ENCODE measurements around the gene POLR1G. TPM values are rescaled to one million over a fixed set of nuclear protein-coding genes. Genes with fewer than 3 reads are reported as not detected.
A peak's percentile ranks its signal among the peaks of the same experiment; 100 is the strongest.

The POLR1G gene
- total and polyA plus RNA-seq, 9 of the 15 experiments (the other 6 are each of a cell fraction or from before 2014, with no cell fraction given) = 3.0 to 50.1 (median 27.4) TPM

DNA sequence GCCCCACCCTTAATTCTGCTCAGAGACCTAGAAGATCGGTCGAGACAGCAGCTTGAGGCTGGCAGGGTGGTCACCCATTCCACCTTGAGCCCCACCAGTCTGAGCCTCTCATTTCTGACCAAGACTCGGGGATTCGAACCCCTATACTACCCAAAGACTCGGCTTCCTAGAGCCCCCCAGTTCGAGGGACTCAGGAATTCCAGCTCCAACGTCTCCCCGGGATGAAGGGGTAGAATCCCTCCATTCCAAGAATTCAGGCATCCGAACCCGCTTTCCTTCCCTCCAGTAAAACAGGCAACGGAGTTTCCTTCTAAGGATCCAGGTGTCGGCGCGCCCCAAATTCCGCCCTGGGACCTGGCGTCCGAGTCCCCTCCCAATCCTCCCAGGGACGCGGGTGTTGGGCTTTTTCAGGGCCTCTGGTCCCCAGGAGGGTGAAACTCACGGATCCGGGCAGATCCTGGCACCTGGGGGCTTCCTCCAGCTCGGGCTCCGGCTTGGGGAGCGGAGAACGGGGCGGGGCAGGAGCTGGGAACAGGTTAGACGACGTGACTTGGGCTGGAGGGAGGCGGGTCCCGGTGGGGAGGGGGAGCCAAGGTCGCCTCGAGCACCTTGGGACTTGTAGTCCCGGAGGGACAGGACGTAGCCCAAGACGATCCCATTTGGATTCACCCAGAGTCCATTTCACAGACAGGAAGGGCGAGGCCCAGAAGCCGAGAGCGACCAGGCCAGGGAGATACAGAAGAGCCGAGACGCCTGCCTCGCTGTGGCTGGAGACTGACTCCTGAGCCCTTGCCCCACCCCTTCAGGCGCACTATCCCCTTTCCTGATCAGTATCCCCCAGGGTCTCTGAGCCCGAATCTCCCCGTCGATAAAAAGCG lies 1.6 kb upstream of the POLR1G start, which contains the start of gene PPP1R13L (continued):
- TF ChIP-seq, protein P1, sequence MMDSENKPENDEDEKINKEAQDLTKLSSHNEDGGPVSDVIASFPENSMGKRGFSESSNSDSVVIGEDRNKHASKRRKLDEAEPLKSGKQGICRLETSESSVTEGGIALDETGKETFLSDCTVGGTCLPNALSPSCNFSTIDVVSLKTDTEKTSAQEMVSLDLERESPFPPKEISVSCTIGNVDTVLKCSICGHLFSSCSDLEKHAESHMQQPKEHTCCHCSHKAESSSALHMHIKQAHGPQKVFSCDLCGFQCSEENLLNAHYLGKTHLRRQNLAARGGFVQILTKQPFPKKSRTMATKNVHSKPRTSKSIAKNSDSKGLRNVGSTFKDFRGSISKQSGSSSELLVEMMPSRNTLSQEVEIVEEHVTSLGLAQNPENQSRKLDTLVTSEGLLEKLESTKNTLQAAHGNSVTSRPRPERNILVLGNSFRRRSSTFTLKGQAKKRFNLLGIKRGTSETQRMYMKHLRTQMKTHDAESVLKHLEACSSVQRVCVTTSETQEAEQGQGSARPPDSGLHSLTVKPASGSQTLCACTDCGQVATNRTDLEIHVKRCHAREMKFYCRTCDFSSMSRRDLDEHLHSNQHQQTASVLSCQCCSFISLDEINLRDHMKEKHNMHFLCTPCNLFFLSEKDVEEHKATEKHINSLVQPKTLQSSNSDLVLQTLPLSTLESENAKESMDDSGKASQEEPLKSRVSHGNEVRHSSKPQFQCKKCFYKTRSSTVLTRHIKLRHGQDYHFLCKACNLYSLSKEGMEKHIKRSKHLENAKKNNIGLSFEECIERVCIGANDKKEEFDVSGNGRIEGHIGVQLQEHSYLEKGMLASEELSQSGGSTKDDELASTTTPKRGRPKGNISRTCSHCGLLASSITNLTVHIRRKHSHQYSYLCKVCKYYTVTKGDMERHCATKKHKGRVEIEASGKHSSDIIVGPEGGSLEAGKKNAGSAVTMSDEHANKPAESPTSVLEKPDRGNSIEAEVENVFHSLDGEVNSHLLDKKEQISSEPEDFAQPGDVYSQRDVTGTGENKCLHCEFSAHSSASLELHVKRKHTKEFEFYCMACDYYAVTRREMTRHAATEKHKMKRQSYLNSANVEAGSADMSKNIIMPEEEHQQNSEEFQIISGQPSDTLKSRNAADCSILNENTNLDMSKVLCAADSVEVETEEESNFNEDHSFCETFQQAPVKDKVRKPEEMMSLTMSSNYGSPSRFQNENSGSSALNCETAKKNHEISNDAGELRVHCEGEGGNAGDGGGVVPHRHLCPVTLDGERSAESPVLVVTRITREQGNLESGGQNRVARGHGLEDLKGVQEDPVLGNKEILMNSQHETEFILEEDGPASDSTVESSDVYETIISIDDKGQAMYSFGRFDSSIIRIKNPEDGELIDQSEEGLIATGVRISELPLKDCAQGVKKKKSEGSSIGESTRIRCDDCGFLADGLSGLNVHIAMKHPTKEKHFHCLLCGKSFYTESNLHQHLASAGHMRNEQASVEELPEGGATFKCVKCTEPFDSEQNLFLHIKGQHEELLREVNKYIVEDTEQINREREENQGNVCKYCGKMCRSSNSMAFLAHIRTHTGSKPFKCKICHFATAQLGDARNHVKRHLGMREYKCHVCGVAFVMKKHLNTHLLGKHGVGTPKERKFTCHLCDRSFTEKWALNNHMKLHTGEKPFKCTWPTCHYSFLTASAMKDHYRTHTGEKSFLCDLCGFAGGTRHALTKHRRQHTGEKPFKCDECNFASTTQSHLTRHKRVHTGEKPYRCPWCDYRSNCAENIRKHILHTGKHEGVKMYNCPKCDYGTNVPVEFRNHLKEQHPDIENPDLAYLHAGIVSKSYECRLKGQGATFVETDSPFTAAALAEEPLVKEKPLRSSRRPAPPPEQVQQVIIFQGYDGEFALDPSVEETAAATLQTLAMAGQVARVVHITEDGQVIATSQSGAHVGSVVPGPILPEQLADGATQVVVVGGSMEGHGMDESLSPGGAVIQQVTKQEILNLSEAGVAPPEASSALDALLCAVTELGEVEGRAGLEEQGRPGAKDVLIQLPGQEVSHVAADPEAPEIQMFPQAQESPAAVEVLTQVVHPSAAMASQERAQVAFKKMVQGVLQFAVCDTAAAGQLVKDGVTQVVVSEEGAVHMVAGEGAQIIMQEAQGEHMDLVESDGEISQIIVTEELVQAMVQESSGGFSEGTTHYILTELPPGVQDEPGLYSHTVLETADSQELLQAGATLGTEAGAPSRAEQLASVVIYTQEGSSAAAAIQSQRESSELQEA (IDR thresholded peaks at IDR 0.05; ENCODE audit: low read depth) = no peak
- TF ChIP-seq IRF2 (CRISPR knock-in tag; IDR thresholded peaks at IDR 0.05) = no peak
- TF ChIP-seq SRSF3 (IDR thresholded peaks at IDR 0.05; ENCODE audit: insufficient read depth, low read length) = no peak
- TF ChIP-seq, protein P2, sequence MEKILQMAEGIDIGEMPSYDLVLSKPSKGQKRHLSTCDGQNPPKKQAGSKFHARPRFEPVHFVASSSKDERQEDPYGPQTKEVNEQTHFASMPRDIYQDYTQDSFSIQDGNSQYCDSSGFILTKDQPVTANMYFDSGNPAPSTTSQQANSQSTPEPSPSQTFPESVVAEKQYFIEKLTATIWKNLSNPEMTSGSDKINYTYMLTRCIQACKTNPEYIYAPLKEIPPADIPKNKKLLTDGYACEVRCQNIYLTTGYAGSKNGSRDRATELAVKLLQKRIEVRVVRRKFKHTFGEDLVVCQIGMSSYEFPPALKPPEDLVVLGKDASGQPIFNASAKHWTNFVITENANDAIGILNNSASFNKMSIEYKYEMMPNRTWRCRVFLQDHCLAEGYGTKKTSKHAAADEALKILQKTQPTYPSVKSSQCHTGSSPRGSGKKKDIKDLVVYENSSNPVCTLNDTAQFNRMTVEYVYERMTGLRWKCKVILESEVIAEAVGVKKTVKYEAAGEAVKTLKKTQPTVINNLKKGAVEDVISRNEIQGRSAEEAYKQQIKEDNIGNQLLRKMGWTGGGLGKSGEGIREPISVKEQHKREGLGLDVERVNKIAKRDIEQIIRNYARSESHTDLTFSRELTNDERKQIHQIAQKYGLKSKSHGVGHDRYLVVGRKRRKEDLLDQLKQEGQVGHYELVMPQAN (IDR thresholded peaks at IDR 0.05; ENCODE audit: borderline replicate concordance) = no peak
- no peak for TF ChIP-seq TEAD4 (IDR thresholded peaks at IDR 0.05; ENCODE audit: low read length)
- TF ChIP-seq TEAD4 (CRISPR knock-in tag; IDR thresholded peaks at IDR 0.05; ENCODE audit: borderline replicate concordance) = 0 out of 2 replicates have a peak, but pooled peaks have one; percentile 39
- TF ChIP-seq RBFOX2 (IDR thresholded peaks at IDR 0.05; ENCODE audit: low read depth, low read length) = no peak
- TF ChIP-seq TCF7L2 (IDR thresholded peaks at IDR 0.05; ENCODE audit: low read depth, low read length) = no peak
- no peak for TF ChIP-seq GATAD2A (IDR thresholded peaks at IDR 0.05)
- no peak for TF ChIP-seq GABPB2 (CRISPR knock-in tag; conservative IDR thresholded peaks at IDR 0.05)
- TF ChIP-seq, protein P3, sequence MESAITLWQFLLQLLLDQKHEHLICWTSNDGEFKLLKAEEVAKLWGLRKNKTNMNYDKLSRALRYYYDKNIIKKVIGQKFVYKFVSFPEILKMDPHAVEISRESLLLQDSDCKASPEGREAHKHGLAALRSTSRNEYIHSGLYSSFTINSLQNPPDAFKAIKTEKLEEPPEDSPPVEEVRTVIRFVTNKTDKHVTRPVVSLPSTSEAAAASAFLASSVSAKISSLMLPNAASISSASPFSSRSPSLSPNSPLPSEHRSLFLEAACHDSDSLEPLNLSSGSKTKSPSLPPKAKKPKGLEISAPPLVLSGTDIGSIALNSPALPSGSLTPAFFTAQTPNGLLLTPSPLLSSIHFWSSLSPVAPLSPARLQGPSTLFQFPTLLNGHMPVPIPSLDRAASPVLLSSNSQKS (CRISPR knock-in tag; IDR thresholded peaks at IDR 0.05) = no peak
- 0 out of 3 replicates have a peak, but pooled peaks of 1 of the 2 experiments have one; percentile 28 for TF ChIP-seq CBX3 (IDR thresholded peaks at IDR 0.05; ENCODE audit: borderline replicate concordance in 1 of 2, low read length in 2 of 2)

Data from K562 (cell line).